HepG2 (cell line): ENCODE measurements around the gene CNEP1R1. TPM values are rescaled to one million over a fixed set of nuclear protein-coding genes. Genes with fewer than 3 reads are reported as not detected.

Experiments
- ATAC-seq: fragments of 200-7000 bp; cut with Tn5 transposase; 3 replicates; pipeline ENCODE4 v1.9.1; 2020; ENCODE audit warnings: mild to moderate bottlenecking, moderate library complexity
- BruUV-seq: library from RNA; stranded (reverse); fragments of 400-500 nt; replicated peaks from 2 replicates; lab custom pipeline; 2021; lab: Mats Ljungman, UMichigan
- CTCF ChIA-PET: fragments of 300-600 bp; formaldehyde crosslinking; extraction: SDS; loops from one replicate; lab custom pipeline; 2021; ENCODE audit warnings: low total read pairs, inconsistent platforms, low intra/inter-chr PET ratio; lab: Yijun Ruan, JAX
- POLR2A ChIA-PET: fragments of 350-600 bp; sonication (Branson Sonifier 250); formaldehyde crosslinking; loops from one replicate; lab custom pipeline; 2020; ENCODE audit warnings: antibody characterized with exemption, inconsistent platforms; lab: Yijun Ruan, JAX
- DNase-seq: peaks from one replicate; pipeline ENCODE4 v3.0.0-alpha.2; 2015; ENCODE audit warnings: low spot score
- FAIRE-seq: peaks from 3 replicates; lab custom pipeline; 2011; peaks lifted over from hg19 to GRCh38; lab: Jason Lieb, UNC
- H2AFZ ChIP-seq: one replicate; pipeline ENCODE4 v1.6.1; 2011; ENCODE audit warnings: low read length, inconsistent platforms
- H3K27ac ChIP-seq: fragments of 300-600 bp; 3 replicates; pipeline ENCODE4 v1.8.0; 2011; ENCODE audit warnings: mixed run types, mild to moderate bottlenecking, mixed read lengths, low read length, inconsistent platforms; ENCODE audit not compliant: insufficient read depth; ENCODE audit errors: extremely low read length
- H3K27me3 ChIP-seq, 2 experiments: fragments of 200-600 bp in 1 of 2; 2 replicates in 1 of 2; 3 replicates in 1 of 2; pipeline versions ENCODE4 v1.6.0 to v1.8.0; 2011; ENCODE audit warnings: low read length in 2 of 2, mild to moderate bottlenecking in 2 of 2, moderate library complexity in 2 of 2, inconsistent platforms in 1 of 2; ENCODE audit not compliant: insufficient read depth in 2 of 2, control insufficient read depth in 1 of 2
- H3K36me3 ChIP-seq, 2 experiments: fragments of 200-600 bp in 1 of 2; replicated peaks in 1 of 2; 2 replicates in 1 of 2; 3 replicates in 1 of 2; pipeline versions ENCODE4 v1.5.1 to v1.8.0; 2011; ENCODE audit warnings: low read length in 2 of 2, inconsistent platforms in 1 of 2; ENCODE audit not compliant: insufficient read depth in 2 of 2, control insufficient read depth in 1 of 2
- H3K4me1 ChIP-seq: 2 replicates; pipeline ENCODE4 v1.5.1; 2012; ENCODE audit warnings: low read length, inconsistent platforms; ENCODE audit not compliant: insufficient read depth
- H3K4me2 ChIP-seq: 2 replicates; pipeline ENCODE4 v1.6.0; 2011; ENCODE audit warnings: low read depth, low read length, inconsistent platforms
- H3K4me3 ChIP-seq, 3 experiments: fragments of 200-600 bp in 1 of 3; sonication (generic), shearing (Covaris generic) in 1 of 3; replicated peaks in 1 of 3; 2 replicates each; pipeline ENCODE4 v1.5.1; 2011 to 2016; ENCODE audit warnings: low read length in 3 of 3, inconsistent platforms in 2 of 3, low read depth in 2 of 3, mild to moderate bottlenecking in 2 of 3, control low read depth in 1 of 3, mixed read lengths in 1 of 3; ENCODE audit not compliant: insufficient read depth in 1 of 3
- H3K79me2 ChIP-seq: one replicate; pipeline ENCODE4 v1.6.1; 2011; ENCODE audit warnings: low read length, inconsistent platforms; ENCODE audit not compliant: insufficient read depth
- H3K9ac ChIP-seq: 2 replicates; pipeline ENCODE4 v1.6.0; 2011; ENCODE audit warnings: mild to moderate bottlenecking, low read depth, low read length, inconsistent platforms; ENCODE audit not compliant: insufficient read depth
- H3K9me3 ChIP-seq: 2 replicates; pipeline ENCODE4 v1.5.1; 2012; ENCODE audit warnings: mild to moderate bottlenecking, low read length
- H4K20me1 ChIP-seq: 2 replicates; pipeline ENCODE4 v1.6.0; 2011; ENCODE audit warnings: inconsistent platforms, mild to moderate bottlenecking, low read length, moderate library complexity; ENCODE audit not compliant: insufficient read depth
- EED ChIP-seq: sonication (generic); formaldehyde crosslinking; IDR thresholded peaks from 2 replicates; pipeline ENCODE4 v1.5.0; 2020; ENCODE audit warnings: mild to moderate bottlenecking, missing genetic modification reagents
- MEF2D ChIP-seq: sonication (generic); formaldehyde crosslinking; IDR thresholded peaks from 2 replicates; pipeline ENCODE4 v1.5.1; 2020; ENCODE audit warnings: mild to moderate bottlenecking, missing genetic modification reagents
- NBN ChIP-seq: fragments of 450-650 bp; conservative IDR thresholded peaks from 2 replicates; pipeline ENCODE4 v1.6.1; 2017
- RARA ChIP-seq: IDR thresholded peaks from 2 replicates; pipeline ENCODE4 v1.6.1; 2016; ENCODE audit warnings: missing genetic modification reagents, missing compliant biosample characterization
- SMYD3 ChIP-seq: sonication (generic); formaldehyde crosslinking; IDR thresholded peaks from 2 replicates; pipeline ENCODE4 v1.8.1; 2023; ENCODE audit warnings: mild to moderate bottlenecking, missing genetic modification reagents
- STAG1 ChIP-seq: sonication (generic); formaldehyde crosslinking; IDR thresholded peaks from 2 replicates; pipeline ENCODE4 v1.4.0; 2020; ENCODE audit warnings: missing genetic modification reagents
- ZNF644 ChIP-seq: IDR thresholded peaks from 2 replicates; pipeline ENCODE4 v1.6.1; 2016; ENCODE audit warnings: low read depth
- WGBS: methylation state at CpG from one replicate; pipeline ENCODE4 v1.1.6; 2017; ENCODE audit warnings: low lambda C conversion rate; 5-methylcytosine and 5-hydroxymethylcytosine counted together
- in situ Hi-C: cut with HindIII; loops from 2 replicates; pipeline ENCODE4 v1.10.0; 2017; ENCODE audit warnings: low pct_unique_long_range_greater_than_20kb; ENCODE audit not compliant: extremely low pct_ligation_motif_present
- intact Hi-C: fragments of 100-400 bp; cut with micrococcal nuclease; formaldehyde crosslinking; loops from one replicate; pipeline ENCODE4 v1.10.0; 2022; ENCODE audit not compliant: unreplicated experiment
- polyA plus RNA-seq, 8 experiments: library from polyadenylated mRNA; depleted of rRNA in 3 of 8; stranded (reverse) in 7 of 8; unstranded in 1 of 8; fragments of >200 nt; fragmentation: Illumina TruSeq in 4 of 8; extraction: Trizol in 4 of 8; gene quantifications; 2 replicates each; pipeline versions ENCODE4 v1.2.1 to v1.2.3, GENCODE V29; 2011 to 2016; ENCODE audit warnings: low read depth in 4 of 8, missing spikeins in 1 of 8, mixed read lengths in 1 of 8; ENCODE audit not compliant: insufficient read depth in 1 of 8
- total RNA-seq, 5 experiments: library from RNA; depleted of rRNA; stranded (reverse); fragments of >200 nt; fragmentation: Illumina TruSeq; extraction: Trizol; gene quantifications; 2 replicates each; pipeline ENCODE4 v1.2.3, GENCODE V29; 2016; ENCODE audit warnings: low read depth in 1 of 5
- TF ChIP-seq, protein P1 (sequence below): sonication (generic); formaldehyde crosslinking; IDR thresholded peaks from 2 replicates; pipeline ENCODE4 v1.4.0; 2020; ENCODE audit warnings: missing genetic modification reagents
- TF ChIP-seq, protein P2 (sequence below): sonication (generic); formaldehyde crosslinking; IDR thresholded peaks from 2 replicates; pipeline ENCODE4 v1.4.0; 2020; ENCODE audit warnings: missing genetic modification reagents
- TF ChIP-seq, protein P3 (sequence below): sonication (generic); formaldehyde crosslinking; IDR thresholded peaks from 2 replicates; pipeline ENCODE4 v1.8.0; 2022; ENCODE audit warnings: low read depth, missing genetic modification reagents
- TF ChIP-seq, protein P4 (sequence below): sonication (generic); formaldehyde crosslinking; IDR thresholded peaks from 2 replicates; pipeline ENCODE4 v1.4.0; 2020; ENCODE audit warnings: missing genetic modification reagents, borderline replicate concordance

CNEP1R1 gene
- total and polyA plus RNA-seq, 2 of the 13 experiments (the other 11 are each of a cell fraction or from before 2014, with no cell fraction given) = 23.6 to 26.8 TPM

DNA sequence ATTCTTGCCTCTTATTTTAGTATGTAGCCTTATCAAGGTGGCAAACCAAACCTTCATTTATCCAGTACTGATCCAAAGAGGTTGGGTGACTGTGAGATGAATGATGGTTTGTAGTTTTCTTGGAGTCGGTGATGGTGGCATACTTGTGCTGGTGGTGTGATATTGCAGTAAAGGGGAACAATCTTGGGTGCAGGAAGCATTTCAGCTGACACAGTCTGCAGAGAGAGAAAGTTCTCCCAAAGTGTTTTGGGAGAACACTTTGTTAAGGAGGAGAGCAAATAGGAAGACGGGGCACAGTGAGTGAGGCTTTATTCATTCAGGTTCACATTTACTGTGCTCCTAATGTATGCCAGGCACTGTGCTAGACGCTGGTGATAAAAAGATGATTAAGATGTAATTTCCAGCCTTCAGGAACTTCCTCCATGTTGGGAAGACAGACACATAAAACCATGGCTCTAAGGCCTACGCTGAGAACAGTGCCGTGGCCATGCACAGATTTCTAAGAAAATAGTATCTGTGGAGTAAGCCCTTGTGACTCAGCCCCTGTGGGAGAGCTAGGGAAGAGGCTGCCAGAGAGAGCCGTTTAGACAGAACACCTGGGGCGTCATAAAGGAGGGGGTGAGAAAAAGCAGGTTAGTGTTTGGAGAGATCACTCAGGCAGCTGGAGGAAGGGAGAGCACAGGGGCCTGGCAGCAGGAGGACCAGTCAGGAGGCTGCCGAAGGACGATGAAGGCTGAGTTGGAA is 54.5 kb downstream of the CNEP1R1 start:
- H3K4me2 ChIP-seq = no peak overlapping the region
- no peak overlapping the region for H3K27ac ChIP-seq
- no peak for TF ChIP-seq RARA
- ATAC-seq = no peak
- no peaks in the 10 kb centered on the region for H3K9me3 ChIP-seq
- DNase-seq = no peak
- WGBS = 86% methylated on average over 9 of the region's 9 CpGs
- no peak for FAIRE-seq
- H3K4me1 ChIP-seq = no peaks in the 10 kb centered on the region
- intact Hi-C loops = no loop called here
- no peaks in the 10 kb centered on the region for H4K20me1 ChIP-seq
- POLR2A ChIA-PET = no interaction called here
- CTCF ChIA-PET = no interaction called here
- in situ Hi-C loops = no loop called here
- no peaks in the 10 kb centered on the region for H3K27me3 ChIP-seq
- BruUV-seq = no TSS peak
- no peak overlapping the region for H3K4me3 ChIP-seq
- H3K79me2 ChIP-seq = no peaks in the 10 kb centered on the region
- H3K9ac ChIP-seq = no peak overlapping the region
- peaks cover 19 to 60% of the 10 kb centered on the region in 2 experiments for H3K36me3 ChIP-seq
- H2AFZ ChIP-seq = no peak overlapping the region

DNA sequence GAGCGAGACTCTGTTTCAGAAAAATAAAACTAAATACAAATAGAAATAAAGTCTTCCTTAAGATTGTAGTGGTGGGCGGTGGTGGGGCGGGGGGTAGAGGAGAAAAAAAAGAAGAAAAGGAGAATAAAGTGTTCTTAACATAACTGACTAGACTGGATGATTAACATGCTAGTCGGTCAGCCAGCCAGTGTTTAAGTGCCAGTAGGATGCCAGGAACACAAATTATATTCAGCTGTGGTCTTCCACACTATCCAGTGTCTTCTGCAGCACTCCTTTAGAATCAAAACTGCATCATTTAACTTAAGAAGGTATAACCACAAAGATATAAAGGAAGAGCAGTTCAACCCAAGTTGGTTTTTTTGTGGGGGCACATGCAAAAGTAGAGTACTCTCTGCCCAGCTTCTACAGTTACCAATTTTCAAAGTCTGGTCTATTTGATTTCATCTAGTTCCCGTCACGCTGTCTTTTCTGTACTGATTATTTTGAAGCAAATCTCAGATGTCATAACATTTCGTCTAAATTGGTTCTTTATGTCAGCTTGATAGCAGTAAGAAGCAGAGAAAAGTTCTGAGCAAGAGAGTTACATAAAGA is 56.5 kb downstream of the CNEP1R1 start:
- Histone ChIP-seq H3K4me3 (no peak overlapping the region), H3K9ac (no peak overlapping the region), H3K4me2 (no peak overlapping the region), H3K4me1 (no peaks in the 10 kb centered on the region), H3K27me3 (no peaks in the 10 kb centered on the region), H3K9me3 (no peaks in the 10 kb centered on the region), H4K20me1 (no peaks in the 10 kb centered on the region), H2AFZ (no peak overlapping the region), H3K79me2 (no peaks in the 10 kb centered on the region), H3K27ac (no peak overlapping the region), H3K36me3 (peaks cover 21 to 69% of the 10 kb centered on the region in 2 experiments)
- in situ Hi-C loops = no loop called here
- BruUV-seq = no TSS peak
- ATAC-seq = no peak
- 97% methylated on average over 7 of the region's 7 CpGs for WGBS
- intact Hi-C loops = no loop called here
- ChIA-PET CTCF (no interaction called here), POLR2A (no interaction called here)
- no peak for FAIRE-seq
- no peak for DNase-seq
- TF ChIP-seq, protein P1, sequence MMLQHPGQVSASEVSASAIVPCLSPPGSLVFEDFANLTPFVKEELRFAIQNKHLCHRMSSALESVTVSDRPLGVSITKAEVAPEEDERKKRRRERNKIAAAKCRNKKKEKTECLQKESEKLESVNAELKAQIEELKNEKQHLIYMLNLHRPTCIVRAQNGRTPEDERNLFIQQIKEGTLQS = no peak
- TF ChIP-seq MEF2D (CRISPR knock-in tag) (no peak), SMYD3 (no peak), NBN (no peak), ZNF644 (no peak), STAG1 (CRISPR knock-in tag) (no peak), EED (CRISPR knock-in tag) (no peak)
- TF ChIP-seq, protein P2, sequence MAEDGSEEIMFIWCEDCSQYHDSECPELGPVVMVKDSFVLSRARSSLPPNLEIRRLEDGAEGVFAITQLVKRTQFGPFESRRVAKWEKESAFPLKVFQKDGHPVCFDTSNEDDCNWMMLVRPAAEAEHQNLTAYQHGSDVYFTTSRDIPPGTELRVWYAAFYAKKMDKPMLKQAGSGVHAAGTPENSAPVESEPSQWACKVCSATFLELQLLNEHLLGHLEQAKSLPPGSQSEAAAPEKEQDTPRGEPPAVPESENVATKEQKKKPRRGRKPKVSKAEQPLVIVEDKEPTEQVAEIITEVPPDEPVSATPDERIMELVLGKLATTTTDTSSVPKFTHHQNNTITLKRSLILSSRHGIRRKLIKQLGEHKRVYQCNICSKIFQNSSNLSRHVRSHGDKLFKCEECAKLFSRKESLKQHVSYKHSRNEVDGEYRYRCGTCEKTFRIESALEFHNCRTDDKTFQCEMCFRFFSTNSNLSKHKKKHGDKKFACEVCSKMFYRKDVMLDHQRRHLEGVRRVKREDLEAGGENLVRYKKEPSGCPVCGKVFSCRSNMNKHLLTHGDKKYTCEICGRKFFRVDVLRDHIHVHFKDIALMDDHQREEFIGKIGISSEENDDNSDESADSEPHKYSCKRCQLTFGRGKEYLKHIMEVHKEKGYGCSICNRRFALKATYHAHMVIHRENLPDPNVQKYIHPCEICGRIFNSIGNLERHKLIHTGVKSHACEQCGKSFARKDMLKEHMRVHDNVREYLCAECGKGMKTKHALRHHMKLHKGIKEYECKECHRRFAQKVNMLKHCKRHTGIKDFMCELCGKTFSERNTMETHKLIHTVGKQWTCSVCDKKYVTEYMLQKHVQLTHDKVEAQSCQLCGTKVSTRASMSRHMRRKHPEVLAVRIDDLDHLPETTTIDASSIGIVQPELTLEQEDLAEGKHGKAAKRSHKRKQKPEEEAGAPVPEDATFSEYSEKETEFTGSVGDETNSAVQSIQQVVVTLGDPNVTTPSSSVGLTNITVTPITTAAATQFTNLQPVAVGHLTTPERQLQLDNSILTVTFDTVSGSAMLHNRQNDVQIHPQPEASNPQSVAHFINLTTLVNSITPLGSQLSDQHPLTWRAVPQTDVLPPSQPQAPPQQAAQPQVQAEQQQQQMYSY (CRISPR knock-in tag) = no peak
- TF ChIP-seq, protein P3, sequence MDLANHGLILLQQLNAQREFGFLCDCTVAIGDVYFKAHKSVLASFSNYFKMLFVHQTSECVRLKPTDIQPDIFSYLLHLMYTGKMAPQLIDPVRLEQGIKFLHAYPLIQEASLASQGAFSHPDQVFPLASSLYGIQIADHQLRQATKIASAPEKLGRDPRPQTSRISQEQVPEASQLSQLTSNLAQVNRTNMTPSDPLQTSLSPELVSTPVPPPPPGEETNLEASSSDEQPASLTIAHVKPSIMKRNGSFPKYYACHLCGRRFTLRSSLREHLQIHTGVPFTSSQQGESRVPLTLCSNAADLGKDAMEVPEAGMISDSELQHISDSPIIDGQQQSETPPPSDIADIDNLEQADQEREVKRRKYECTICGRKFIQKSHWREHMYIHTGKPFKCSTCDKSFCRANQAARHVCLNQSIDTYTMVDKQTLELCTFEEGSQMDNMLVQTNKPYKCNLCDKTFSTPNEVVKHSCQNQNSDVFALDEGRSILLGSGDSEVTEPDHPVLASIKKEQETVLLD (CRISPR knock-in tag) = no peak
- TF ChIP-seq, protein P4, sequence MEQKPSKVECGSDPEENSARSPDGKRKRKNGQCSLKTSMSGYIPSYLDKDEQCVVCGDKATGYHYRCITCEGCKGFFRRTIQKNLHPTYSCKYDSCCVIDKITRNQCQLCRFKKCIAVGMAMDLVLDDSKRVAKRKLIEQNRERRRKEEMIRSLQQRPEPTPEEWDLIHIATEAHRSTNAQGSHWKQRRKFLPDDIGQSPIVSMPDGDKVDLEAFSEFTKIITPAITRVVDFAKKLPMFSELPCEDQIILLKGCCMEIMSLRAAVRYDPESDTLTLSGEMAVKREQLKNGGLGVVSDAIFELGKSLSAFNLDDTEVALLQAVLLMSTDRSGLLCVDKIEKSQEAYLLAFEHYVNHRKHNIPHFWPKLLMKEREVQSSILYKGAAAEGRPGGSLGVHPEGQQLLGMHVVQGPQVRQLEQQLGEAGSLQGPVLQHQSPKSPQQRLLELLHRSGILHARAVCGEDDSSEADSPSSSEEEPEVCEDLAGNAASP (CRISPR knock-in tag) = no peak
